HG02571 (cell line): Measurements from ENCODE around the gene GRID1.

ENCODE experiments used
- ATAC-seq: cut with Tn5 transposase; IDR thresholded peaks from one replicate; pipeline ENCODE4 v1.9.1; 2021; ENCODE audit warnings: mild to moderate bottlenecking, moderate library complexity; ENCODE audit not compliant: unreplicated experiment

GRID1 gene

DNA sequence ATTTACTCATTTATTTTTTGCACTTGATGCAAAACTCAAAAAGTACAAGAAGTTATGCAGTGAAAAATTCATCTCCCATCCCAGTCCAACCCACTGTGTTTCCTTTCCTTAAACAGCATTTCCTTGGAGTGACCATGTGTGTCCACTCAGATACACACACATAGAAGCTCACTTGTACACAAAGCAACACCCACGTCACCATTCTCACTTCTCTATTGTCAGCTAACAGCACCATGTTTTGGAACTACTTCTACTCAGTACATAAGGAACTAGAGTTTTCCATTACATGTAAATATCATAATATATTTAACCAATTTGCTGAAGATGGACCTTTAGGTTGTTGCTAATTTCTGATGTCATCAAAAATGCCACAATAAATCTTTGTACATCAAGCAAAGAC, 167.6 kb downstream of the GRID1 start:
- ATAC-seq, result no peak

DNA sequence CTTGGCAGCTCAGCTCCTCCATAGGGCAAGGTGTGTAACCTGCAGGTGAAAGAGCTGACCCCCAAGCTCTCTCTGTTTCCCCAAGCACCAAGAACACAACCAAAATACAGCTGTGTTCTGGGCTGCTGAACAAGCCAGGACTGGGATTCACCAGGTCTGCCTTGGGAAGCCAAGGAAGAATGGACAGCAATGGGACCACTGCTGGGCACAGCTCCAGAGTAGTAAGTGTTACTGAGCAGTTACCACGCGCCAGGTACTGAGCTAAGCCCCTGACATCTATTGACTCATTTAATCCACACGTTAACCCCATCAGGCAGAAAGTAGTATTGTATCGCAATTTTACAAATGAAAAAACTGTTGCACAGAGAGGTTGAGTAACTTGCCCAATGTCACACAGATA, 168.3 kb downstream of the GRID1 start:
- ATAC-seq, result no peak

DNA sequence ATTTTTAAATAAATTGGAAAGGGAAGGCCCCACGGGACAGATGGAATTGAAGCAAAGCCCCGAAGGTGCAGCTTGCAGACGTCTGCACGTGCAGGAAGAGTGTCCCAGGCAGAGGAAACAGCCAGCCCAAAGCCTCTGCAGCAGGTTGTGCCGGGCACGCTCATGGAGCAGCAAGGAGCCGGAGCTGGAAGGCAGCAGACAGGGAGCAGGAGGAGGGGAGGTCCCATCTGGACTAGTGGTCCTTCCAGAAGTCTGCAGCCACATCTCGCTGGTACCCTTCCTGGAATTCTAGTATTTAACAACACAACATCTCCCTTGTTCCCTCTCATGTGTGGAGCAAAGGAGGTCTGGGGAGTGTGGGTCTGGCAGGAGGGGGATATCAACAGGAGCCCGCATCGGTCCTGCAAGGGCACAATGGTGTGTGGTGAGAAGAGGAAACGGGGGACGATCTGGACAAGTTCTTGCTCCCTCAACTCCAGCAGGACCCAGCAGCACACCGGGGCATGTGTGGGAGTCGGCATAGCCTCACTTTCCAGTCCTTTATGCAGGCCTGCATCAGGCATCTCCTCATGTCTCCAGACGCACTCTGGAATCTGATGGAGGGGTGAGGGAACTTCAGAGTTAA, 169.3 kb downstream of the GRID1 start:
- no peak for ATAC-seq

DNA sequence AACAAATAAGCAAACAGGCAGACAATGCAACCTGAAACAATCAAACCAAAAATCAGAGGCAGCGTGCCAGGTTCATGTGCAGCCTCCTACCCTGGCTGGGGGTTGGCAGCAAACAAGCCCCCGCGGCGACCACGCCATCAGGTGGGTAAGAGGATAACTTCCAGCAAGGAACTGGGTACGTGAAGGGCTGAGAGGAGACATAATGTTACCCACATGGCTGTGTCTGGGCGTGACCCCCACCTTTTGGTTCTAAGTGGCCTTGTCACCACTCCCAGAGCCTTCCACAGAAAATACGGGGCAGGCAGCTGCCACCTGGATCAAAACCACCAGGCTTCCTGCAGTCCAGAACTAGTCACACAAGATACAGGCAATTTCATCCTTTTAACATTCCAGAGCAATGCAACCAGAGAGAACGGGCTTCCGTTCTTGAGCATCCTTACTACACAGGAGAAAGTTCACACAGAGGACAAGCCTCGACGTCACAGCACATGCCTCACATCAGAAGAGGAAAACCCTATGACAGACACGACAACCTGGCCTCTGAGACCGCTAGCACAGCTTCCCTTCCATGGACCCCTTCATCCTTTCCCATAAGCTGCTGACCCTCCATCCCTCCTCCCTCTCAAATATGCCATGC, 171.0 kb downstream of the GRID1 start:
- ATAC-seq, result no peak

DNA sequence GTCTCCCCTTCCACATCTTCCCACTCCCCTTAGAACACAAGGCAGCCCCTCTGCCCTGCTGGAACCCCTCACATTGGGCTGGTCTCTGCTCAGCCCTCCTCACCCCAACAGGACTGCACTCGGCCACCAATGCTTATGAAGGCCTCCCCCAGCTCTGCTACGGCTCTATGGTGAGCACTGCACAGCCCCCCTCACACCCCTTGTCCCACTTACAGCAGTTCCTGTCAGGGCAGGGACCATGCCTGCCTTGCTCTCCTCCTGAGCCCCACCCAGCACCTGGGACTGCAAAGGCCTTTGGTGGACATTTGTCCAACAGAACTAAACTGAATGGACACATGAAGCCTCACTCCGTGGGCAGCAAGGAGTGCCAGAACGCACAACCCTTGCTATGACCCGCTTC, 171.9 kb downstream of the GRID1 start:
- no peak for ATAC-seq

DNA sequence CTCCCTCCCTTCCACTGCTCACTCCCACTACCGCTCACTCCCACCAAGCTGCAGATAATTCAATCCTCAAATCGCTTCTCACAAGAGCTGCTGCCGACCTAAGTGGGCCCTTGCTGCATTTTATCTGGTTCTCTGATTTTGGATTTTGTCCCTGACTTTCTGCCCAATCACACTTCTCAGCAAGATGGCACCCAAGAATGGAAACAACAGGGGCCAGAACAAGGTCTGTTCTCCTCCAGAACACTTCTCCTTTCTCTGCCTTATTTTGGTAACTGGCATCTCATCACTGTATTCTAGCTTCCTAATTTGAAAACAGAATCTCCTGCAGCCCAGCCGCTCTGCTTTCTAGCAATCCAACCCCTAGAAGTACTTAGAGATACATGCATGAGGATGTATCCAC, 172.8 kb downstream of the GRID1 start:
- no peak for ATAC-seq

DNA sequence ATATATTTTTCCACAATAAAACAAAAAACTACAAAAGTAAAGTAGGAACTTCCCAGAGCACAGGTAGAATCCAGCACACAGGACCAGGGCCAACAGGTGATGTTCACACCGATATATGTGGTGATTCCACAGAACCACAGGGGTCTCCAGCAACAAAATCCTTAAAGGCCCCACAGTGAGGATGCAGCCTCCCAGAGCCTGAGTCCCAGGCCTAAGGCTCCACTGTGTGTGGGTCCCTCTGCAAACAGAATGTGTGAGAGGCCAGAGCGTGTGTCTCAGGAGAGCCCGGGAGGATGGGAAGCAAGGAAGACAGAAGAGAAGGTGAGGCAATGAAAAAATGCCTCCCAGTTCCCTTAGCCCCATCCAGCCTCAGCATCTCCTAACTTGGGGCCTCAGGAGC, 173.9 kb downstream of the GRID1 start:
- ATAC-seq, result no peak

DNA sequence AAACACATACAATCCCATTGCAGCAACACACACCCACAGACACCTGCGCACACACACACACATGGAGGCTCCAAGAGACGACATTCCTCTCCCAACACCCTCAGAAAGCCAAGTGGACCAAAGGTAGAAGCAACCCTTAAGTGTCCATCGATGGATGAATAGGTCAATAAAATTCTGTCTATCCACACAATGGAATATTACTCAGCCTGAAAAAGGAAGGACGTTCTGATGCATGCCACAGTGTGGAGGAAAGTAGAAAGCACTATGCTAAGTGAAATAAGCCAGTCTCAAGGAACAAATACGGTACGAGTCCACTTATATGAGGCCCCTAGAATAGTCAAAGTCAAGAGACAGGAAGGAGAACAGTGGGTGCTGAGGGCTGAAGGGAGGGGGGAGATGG, 174.4 kb downstream of the GRID1 start:
- no peak for ATAC-seq

DNA sequence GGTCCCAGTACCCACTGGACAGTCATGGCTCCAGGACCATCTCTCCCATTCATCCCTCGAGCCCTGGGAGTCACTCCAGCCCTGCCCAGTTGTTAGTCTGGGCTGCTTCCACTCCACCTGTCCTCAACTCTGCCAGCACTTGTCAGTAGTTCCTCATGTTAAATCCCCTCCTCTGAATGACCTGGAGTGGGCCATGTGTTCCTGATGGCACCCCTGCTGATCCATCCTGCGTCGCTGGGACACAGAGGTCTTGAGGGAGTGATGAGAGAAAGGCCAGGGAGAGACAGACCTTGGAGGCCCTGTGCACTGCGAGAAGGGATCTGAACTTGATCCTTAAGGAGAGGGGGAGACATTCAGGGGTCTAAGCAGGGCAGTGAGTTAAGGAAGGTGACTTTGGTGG, 174.9 kb downstream of the GRID1 start:
- ATAC-seq, result no peak

DNA sequence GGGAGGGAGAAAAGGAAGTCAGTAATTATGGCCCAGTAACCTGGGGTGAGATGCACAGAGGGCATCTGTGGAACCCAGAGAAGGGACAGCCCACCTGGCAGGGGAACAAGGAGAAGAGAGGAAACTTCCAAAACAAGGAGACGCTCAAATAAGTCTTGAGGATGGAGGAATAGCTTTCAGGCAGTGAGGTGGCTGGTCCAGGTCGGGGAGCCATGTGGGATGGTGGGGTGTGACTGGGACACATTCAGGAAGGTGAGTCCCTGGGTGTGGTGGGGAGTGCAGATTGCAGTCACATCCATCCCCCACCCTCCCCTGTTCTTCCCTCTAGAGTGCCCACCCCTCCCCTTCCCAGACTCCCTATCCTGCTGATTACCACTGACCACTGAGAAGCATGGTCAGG, 175.4 kb downstream of the GRID1 start:
- no peak for ATAC-seq

DNA sequence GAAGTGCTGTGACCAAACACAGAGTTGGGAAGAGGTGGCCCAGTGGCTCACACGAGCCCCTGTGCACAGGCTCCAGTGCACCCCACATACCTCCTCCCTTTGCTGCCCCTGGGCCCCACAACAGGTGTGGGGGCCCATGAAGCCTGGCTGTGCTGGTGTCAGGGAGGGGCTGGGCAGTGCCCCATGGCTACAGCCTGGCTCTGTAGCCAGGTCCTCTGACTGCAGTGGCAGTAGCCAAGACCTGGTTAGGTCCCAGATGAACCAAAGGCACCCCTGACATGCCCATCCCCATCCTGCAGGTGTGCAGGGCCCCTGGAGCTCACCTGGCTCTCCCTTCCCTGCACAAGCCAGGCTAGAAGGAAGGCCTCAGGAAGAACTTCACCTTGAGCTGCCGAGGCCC, 176.3 kb downstream of the GRID1 start:
- ATAC-seq, result no peak

DNA sequence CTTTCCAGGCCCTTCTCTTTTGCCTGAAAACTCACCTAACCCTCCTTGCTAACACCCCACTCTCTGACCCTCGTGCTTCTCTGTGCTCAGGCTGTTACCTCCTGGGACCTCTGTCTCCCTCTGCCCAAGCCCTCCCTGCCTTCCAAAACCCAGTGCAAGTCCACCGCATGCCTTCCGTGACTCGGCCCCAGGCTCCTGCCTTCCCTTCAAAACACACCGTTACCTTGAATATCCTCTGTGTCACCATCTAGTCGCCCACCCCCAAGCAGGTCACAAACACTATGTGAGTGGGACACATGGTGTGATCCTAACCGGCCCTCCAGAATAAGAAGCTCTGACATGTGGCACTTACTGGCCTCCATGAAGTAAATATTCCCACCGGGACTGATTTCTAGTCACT, 176.7 kb downstream of the GRID1 start:
- no peak for ATAC-seq

DNA sequence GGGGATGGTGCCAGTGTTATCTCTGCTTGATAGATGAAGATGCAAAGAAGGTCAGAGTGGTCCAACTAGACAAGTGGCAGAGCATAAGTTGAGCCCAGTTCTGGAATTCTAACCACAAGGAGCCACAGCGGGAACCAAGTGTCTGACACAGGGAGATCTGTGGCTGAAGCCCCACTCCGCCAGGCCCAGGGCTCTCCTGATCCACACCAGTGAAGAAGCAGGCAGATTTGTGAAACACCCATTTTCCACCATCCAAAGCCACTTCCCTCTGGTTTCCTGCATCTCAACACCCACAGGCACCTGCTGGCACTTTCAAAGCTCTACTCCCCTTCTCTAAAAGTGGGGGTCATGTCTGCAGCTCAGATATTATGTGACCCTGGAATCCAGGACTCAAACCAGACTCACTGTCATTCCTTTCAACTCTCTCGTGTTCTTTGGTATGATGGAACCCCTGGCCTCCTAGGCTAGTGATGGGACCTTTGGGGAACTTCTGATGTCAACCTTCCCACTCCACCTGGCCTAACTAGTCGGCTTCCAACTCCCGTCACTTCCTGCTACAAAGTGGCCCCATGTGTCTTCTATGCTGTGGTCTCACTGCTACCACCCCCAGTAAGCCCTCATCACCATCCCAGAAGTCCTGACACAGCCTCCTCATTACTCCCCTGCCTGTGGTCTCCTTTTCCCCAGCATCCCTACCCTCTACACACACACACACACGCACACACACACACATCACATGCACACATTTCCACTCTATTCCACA, 177.6 kb downstream of the GRID1 start:
- no peak for ATAC-seq

DNA sequence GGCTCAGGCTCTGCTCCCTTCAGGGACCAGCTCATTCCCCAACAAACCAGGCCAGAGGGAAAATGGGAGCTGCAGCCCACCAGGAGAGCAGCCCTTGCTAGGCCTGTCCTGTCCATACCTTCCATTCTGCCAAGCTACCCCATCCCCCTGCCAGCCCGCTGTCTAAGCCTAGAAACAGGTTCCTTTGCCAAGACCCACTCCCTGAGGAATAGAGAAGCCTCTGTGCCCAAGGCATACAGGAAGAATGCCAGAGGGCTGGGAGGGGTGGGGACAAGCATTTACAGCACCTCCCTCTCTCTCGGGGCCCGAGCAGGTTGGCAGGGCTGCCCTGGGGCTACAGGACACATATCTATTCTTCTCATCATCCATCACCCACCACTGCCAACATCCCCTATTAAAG, 178.3 kb downstream of the GRID1 start:
- ATAC-seq, result no peak

DNA sequence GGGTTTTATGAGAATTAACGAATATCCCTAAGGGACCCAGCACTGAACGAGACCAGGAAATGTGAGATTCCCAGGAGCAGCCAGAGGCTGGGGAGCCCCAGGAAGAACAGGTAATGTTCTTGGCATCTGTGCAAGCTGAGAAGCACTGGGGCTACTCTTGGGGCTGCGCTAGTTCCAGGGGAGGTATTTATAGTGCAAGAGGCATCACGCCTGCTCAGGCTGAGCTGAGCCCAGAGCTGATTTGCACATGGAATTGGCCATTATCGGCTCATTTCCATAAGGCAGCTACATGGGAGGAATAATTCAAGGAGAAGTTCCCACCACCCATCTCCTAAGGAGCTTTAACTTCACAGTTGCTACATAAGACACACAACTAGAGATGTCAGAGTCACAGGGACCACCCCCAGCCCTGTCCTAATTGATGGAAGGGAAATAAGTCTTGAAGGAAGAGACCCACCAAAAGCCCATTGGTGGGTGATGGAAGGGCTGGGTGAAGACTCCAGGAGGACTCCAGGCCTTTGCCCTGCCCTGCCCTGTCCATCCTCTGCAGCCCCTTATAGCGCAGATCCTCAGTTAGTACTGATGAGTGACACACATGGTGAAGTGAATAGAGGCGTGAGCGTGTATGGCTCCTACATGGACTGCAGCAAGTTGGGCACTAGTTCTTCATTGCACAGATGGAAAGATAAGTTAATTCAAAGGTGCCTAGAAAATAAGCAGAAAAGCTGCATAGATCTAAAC, 178.9 kb downstream of the GRID1 start:
- no peak for ATAC-seq

DNA sequence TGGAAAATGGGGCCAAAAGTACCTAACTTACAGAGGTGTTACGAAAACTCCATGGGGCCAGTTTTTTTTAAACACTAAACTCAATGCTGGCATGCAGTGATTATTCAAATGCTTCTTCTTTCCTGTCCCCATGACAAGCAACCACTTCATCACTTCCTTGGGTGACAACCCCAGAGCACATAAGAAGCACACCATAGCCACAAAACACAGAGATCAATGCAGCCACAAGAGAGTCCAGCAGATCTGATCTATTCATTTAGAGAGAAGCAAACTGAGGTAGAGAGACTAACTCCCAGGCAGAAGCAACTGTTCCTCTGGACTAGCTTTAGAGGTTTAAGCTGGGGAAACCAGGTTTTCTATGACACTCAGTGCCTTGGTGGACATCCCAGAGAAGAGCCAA, 180.0 kb downstream of the GRID1 start:
- no peak for ATAC-seq

DNA sequence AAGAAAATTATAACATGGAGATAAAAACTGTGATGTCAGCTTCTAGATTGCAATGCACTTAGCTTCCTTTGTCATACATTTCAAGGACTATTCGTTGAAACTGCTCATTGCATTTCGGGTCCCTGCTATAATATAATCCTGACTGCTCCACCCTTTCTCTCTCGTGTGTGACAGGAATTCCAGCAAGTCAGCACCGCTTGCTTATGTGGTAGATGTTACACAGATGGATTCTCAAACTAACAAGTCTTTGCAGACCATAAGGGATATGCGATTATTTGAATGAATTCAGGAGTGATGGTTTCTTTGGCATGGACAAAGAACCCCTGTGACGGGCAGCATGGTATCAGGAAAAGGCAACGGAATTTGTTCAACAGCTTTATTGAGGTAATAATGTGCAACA, 184.0 kb downstream of the GRID1 start:
- no peak for ATAC-seq

DNA sequence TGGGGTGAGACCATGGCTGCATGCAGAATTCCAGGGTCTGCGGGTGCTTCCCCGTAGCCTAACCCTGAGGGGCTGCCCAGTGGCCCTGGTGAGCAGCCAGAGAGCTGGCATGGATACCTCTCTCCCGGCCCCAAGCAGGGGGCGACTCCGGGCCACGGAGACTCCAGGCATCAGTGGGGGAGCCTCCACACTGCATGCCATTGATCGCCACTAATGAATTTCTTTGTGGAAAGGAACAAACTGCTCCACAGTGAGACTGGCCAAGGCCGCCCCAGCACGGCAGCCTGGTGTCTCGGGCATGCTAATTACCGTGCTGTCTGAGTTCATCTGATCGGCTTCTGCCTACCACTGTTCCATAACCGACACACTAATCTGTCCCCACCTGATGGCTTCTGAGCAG, 184.4 kb downstream of the GRID1 start:
- ATAC-seq, result no peak

DNA sequence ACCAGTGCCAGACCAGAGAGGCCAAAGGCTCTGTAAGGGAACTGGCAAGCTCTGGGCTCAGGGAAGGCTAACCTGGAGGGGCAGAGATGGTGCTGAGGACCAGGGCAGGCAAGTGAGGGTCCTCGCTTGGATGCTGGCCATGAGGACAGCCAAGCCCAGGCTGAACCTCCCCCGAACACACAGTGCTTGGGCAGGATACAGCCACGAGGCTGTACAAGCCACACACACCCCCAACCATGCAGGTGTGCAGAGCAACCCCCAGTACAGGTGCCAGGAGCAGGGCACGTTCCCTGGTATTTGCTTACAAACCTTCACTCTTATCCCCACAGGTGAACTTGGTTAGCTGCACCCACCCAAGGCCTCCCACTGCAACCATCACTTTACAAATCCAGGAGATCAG, 185.7 kb downstream of the GRID1 start:
- no peak for ATAC-seq

DNA sequence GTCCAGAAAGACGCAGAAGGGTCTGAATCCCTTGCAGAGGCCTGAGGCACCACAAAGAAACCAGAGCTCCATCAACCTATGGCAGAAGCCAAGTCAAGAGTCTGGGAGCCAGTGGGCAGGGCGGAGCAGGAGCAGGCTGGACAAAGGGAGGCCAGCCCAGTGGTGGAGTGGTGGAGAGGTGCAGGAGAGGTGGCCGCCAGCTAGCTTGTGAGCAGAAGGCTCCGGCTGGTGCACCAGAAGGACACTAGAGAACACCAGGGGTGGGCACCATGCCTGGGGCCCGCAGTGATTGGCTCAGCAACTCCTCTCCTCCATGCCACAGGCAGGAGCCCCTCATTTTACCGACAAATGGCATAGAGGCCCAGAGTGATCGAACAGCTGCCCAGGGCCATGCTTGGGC, 186.6 kb downstream of the GRID1 start:
- ATAC-seq, result no peak

DNA sequence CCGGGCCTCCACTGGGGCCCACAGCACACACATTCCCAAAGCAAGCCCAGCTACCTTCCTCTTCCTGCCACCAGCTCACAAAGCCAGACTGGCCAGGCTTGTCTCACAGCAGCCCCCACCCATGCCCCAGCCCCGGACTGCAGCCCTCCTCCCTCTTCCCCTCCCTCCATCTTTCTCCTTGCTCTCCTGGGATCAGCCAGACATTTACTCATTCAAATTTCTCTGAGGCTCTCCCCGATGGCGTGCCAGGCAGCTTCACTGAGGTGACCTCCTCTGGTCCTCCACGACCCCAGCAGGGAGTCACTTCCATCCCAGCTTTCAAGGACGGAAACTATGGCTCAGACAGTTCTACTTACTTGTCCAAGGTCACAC, 187.5 kb downstream of the GRID1 start:
- no peak for ATAC-seq
